Bronchial epithelial cell (primary cell): ENCODE measurements around the gene UTP4. TPM values are rescaled to one million over a fixed set of nuclear protein-coding genes. Genes with fewer than 3 reads are reported as not detected.

Experiments used
- DNase-seq: peaks from one replicate; pipeline ENCODE4 v3.0.0-alpha.2; 2010; ENCODE audit warnings: low read depth
- FAIRE-seq: peaks from 2 replicates; lab custom pipeline; 2011; peaks lifted over from hg19 to GRCh38; lab: Jason Lieb, UNC
- H3K27me3 ChIP-seq: 2 replicates; pipeline ENCODE4 v1.5.1; 2011; ENCODE audit warnings: low read length; ENCODE audit not compliant: control insufficient read depth, insufficient read depth
- H3K36me3 ChIP-seq: 2 replicates; pipeline ENCODE4 v1.5.1; 2011; ENCODE audit warnings: low read length; ENCODE audit not compliant: control insufficient read depth, insufficient read depth
- H3K4me3 ChIP-seq: 2 replicates; pipeline ENCODE4 v1.5.1; 2011; ENCODE audit warnings: mild to moderate bottlenecking, low read depth, low read length, control low read depth
- CTCF ChIP-seq: IDR thresholded peaks from 2 replicates; pipeline ENCODE4 v1.5.1; 2011; ENCODE audit warnings: mild to moderate bottlenecking, moderate library complexity, low read length, control low read depth, inconsistent platforms; ENCODE audit not compliant: insufficient read depth, severe bottlenecking
- total RNA-seq: library from RNA; depleted of rRNA; stranded (reverse); fragments of >200 nt; gene quantifications from 2 replicates; pipeline ENCODE4 v1.2.1, GENCODE V29; 2014

The UTP4 gene
- total RNA-seq, 1 donor from 2014 or later = 21.9 TPM

GRCh38 chr16:69166946-69167930, 34.8 kb downstream of the UTP4 start:
- H3K36me3 ChIP-seq = peaks cover 15% of the 10 kb centered on the region
- H3K27me3 ChIP-seq = no peaks in the 10 kb centered on the region
- no peak overlapping the region for H3K4me3 ChIP-seq
- DNase-seq (peak; percentile 59), FAIRE-seq (no peak)
- no peak for TF ChIP-seq CTCF

- Histone ChIP-seq H3K36me3 (peaks cover 13% of the 10 kb centered on the region), H3K27me3 (no peaks in the 10 kb centered on the region), H3K4me3 (no peak overlapping the region)
- TF ChIP-seq CTCF = no peak
- FAIRE-seq (no peak), DNase-seq (no peak)
These were observed 36.6 kb downstream of the UTP4 start for GRCh38 chr16:69169051-69169450.

DNA sequence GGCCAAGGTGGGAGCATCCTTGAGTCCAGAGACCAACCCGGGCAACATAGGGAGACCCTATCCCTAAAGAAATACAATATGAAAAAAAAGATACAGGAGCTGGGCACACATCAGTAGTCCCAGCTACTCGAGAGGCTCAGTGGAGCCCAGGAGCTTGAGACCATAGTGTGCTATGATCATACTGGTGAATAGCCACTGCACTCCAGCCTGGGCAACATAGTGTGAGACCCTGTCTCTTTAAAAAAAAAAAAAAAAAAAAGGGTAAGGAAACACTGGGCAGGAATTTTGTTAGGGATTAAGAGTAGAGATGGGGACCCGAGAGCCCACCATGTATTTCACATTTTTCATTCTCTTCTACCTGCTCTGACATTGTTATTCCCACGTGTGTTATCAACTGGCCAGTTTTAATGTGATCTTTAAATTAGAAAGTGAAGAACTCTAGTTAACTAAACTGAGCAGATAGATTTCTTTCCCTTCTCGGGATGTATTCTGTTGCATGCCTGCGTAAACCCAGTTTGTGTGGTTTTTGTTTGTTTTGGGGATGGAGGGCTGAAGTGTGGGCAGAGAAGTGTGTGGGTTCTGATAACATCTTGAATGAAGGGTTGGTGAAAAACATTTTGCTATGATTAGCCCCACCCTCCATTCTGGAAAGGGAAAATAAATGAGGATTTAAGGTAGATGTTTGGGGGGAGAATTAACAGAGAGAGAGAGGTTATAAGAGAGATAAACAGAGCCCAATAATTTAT, 37.3 kb downstream of the UTP4 start:
- H3K27me3 ChIP-seq = no peaks in the 10 kb centered on the region

DNA sequence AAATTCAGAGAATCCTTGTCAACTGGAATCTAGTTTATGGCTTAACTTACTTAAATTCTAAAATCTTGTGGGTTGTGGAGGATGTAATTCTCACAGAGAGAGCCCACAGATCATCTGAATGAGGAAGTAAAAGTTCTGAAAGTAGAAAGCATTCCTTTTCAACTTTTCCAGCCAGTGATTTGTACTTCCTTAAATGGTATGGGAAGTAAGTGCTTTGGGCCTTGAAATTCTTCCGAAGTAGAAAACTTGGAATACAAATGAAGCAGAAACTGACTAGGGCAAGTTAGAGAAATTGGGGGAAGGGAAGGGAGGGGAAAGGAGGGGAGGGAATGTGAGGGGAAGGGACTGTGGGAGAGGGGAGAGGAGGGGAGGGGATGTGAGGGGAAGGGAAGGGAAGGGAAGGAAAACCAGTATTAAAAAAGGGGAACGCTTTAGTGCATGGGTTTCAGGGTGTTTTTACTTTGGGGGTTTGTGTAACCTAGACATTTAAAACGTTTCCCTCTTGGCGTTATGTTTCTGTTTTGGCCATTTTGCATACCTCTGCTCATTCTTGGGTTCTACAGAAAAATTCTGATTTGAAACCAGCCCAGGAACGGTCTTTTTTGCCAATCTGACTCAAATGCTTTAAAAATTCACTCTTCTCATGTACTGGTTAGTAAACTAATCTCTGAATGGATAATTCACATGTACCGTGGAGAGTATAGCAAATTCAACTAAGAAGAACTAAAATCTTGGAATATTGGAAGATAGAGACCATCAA, 39.1 kb downstream of the UTP4 start:
- FAIRE-seq = no peak
- Histone ChIP-seq H3K27me3 (no peaks in the 10 kb centered on the region), H3K4me3 (no peak overlapping the region), H3K36me3 (peaks cover 5% of the 10 kb centered on the region)
- DNase-seq = no peak
- TF ChIP-seq CTCF = no peak

More for the DNA sequence above, 37.3 kb downstream of the UTP4 start:
- peaks cover 12% of the 10 kb centered on the region for H3K36me3 ChIP-seq
- no peak for TF ChIP-seq CTCF
- FAIRE-seq = no peak
- no peak for DNase-seq
- H3K4me3 ChIP-seq = no peak overlapping the region

GRCh38 chr16:69176033-69176800, 43.8 kb downstream of the UTP4 start:
- Histone ChIP-seq H3K36me3 (no peaks in the 10 kb centered on the region), H3K4me3 (no peak overlapping the region), H3K27me3 (no peaks in the 10 kb centered on the region)
- no peak for TF ChIP-seq CTCF
- no peak for DNase-seq
- no peak for FAIRE-seq
